Measurements from ENCODE around the gene PIGR. TPM values are rescaled to one million over a fixed set of nuclear protein-coding genes. Genes with fewer than 3 reads are reported as not detected.

The PIGR gene, protein sequence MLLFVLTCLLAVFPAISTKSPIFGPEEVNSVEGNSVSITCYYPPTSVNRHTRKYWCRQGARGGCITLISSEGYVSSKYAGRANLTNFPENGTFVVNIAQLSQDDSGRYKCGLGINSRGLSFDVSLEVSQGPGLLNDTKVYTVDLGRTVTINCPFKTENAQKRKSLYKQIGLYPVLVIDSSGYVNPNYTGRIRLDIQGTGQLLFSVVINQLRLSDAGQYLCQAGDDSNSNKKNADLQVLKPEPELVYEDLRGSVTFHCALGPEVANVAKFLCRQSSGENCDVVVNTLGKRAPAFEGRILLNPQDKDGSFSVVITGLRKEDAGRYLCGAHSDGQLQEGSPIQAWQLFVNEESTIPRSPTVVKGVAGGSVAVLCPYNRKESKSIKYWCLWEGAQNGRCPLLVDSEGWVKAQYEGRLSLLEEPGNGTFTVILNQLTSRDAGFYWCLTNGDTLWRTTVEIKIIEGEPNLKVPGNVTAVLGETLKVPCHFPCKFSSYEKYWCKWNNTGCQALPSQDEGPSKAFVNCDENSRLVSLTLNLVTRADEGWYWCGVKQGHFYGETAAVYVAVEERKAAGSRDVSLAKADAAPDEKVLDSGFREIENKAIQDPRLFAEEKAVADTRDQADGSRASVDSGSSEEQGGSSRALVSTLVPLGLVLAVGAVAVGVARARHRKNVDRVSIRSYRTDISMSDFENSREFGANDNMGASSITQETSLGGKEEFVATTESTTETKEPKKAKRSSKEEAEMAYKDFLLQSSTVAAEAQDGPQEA
- under 1 TPM in 1 of 2 experiments, not detected in 1; 0.07 TPM for total RNA-seq

- TF ChIP-seq CTCF (IDR thresholded peaks at IDR 0.05), result no peak
- DNase-seq, result no peak
- ATAC-seq, result no peak
- Mint-ChIP-seq H3K4me1 (ENCODE audit: low read depth) (no peaks in the 10 kb centered on the region), H3K9me3 (no peaks in the 10 kb centered on the region), H3K4me3 (no peak within 1 kb of the TSS), H3K36me3 (ENCODE audit: low read depth) (no peaks in the 10 kb centered on the region), H3K27me3 (peaks cover 2% of the 10 kb centered on the region), H3K27ac (no peak within 1 kb of the TSS)
- POLR2A ChIA-PET, result interaction anchor here (0.7 kb wide), 1 partner anchor 365 kb away, joined by 3 read pairs; no protein-coding TSS in a partner anchor
- intact Hi-C loops (cut with micrococcal nuclease), result no loop called here
- CTCF ChIA-PET, result interaction anchor here (0.8 to 2.9 kb wide), 7 partner anchors 10 to 220 kb away, joined by 3 to 13 read pairs (median 5); partner anchors contain the start of gene IL20
These were observed at the start of gene PIGR for GRCh38 chr1:206946261-206946660. PIGR (minus strand) TSS chr1:206946466; CDS start chr1:206940531, 5,935 bp downstream.

- H3K4me1 Mint-ChIP-seq (ENCODE audit: low read depth), result no peaks in the 10 kb centered on the region
- no peak for TF ChIP-seq CTCF (IDR thresholded peaks at IDR 0.05)
- ChIA-PET CTCF (interaction anchor here (1.0 to 3.7 kb wide), 3 partner anchors 10 to 59 kb away, joined by 3 to 23 read pairs (median 21); no protein-coding TSS in a partner anchor), POLR2A (no interaction called here)
- intact Hi-C loops (cut with micrococcal nuclease), result no loop called here
- H3K27ac Mint-ChIP-seq, result no peak overlapping the region
- H3K9me3 Mint-ChIP-seq, result no peaks in the 10 kb centered on the region
- ATAC-seq (no peak), DNase-seq (no peak)
- H3K36me3 Mint-ChIP-seq (ENCODE audit: low read depth), result no peaks in the 10 kb centered on the region
- H3K4me3 Mint-ChIP-seq, result no peak overlapping the region
- H3K27me3 Mint-ChIP-seq, result peaks cover 7% of the 10 kb centered on the region
These were observed 46.5 kb upstream of the PIGR start for GRCh38 chr1:206992790-206993189.

DNA sequence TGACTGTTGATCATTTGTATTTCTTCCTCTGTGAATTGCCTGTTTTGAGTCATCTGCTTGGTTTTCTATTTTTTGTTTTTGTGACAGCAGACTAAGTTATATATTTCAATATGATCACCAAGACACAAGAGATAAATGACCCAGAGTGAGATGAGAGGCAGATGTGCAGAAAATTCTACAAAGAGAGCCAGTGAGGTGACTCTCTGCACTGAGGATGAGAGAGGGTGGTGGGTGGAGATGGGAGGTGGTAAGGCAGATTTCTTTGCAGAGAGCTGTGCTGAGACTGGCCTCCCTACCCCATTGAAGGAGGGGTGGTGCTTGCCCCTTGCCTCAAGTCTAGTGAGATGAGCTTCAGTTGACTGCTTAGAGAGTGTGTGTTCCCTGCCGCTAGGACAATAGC lies 41.6 kb upstream of the PIGR start:
- Mint-ChIP-seq H3K27me3 (peaks cover 7% of the 10 kb centered on the region), H3K27ac (no peak overlapping the region), H3K36me3 (ENCODE audit: low read depth) (no peaks in the 10 kb centered on the region), H3K4me3 (no peak overlapping the region), H3K4me1 (ENCODE audit: low read depth) (no peaks in the 10 kb centered on the region), H3K9me3 (no peaks in the 10 kb centered on the region)
- intact Hi-C loops (cut with micrococcal nuclease), result no loop called here
- DNase-seq, result no peak
- ChIA-PET POLR2A (interaction anchor here (0.6 kb wide), 1 partner anchor 53 kb away, joined by 3 read pairs; no protein-coding TSS in a partner anchor), CTCF (interaction anchor here (0.7 to 4.5 kb wide), 3 partner anchors 15 to 53 kb away, joined by 3 to 27 read pairs (median 5); no protein-coding TSS in a partner anchor)
- no peak for TF ChIP-seq CTCF (IDR thresholded peaks at IDR 0.05)
- no peak for ATAC-seq

- H3K9me3 Mint-ChIP-seq, result no peaks in the 10 kb centered on the region
- no peaks in the 10 kb centered on the region for H3K36me3 Mint-ChIP-seq (ENCODE audit: low read depth)
- ChIA-PET POLR2A (no interaction called here), CTCF (interaction anchor here (4.5 to 9.2 kb wide), 2 partner anchors 18 to 53 kb away, joined by 27 to 182 read pairs; no protein-coding TSS in a partner anchor)
- ATAC-seq (no peak), DNase-seq (no peak)
- H3K4me3 Mint-ChIP-seq, result no peak overlapping the region
- no peak for TF ChIP-seq CTCF (IDR thresholded peaks at IDR 0.05)
- H3K4me1 Mint-ChIP-seq (ENCODE audit: low read depth), result no peaks in the 10 kb centered on the region
- no peak overlapping the region for H3K27ac Mint-ChIP-seq
- peaks cover 6% of the 10 kb centered on the region for H3K27me3 Mint-ChIP-seq
- intact Hi-C loops (cut with micrococcal nuclease), result no loop called here
These were observed 40.6 kb upstream of the PIGR start for GRCh38 chr1:206986885-206987284.

Data from activated CD8-positive, alpha-beta T cell treated with anti-CD3 and anti-CD28 coated beads for 36 hours (primary cell).